SK-N-SH treated with all-trans-retinoic acid at 6 μM for 48 hours (cell line): ENCODE data around the gene PRKAB1.

Experiments used
- ARNTL ChIP-seq: fragments of 450-650 bp; formaldehyde crosslinking; IDR thresholded peaks from 2 replicates; pipeline ENCODE4 v1.5.0; 2020; ENCODE audit warnings: low read depth, mild to moderate bottlenecking, moderate library complexity, borderline replicate concordance
- CREB5 ChIP-seq: fragments of 250-450 bp; sonication (Bioruptor Pico); IDR thresholded peaks from 2 replicates; pipeline ENCODE4 v1.5.1; 2020; ENCODE audit warnings: low read depth, mild to moderate bottlenecking, moderate library complexity
- GLIS3 ChIP-seq: fragments of 250-450 bp; sonication (Bioruptor Pico); IDR thresholded peaks from 2 replicates; pipeline ENCODE4 v1.5.0; 2020; ENCODE audit warnings: mild to moderate bottlenecking, moderate library complexity
- ISL1 ChIP-seq: fragments of 250-450 bp; sonication (Bioruptor Pico); IDR thresholded peaks from 2 replicates; pipeline ENCODE4 v2.1.2; 2022; ENCODE audit warnings: mild to moderate bottlenecking, moderate library complexity
- OSR1 ChIP-seq: fragments of 250-450 bp; sonication (Bioruptor Pico); IDR thresholded peaks from 2 replicates; pipeline ENCODE4 v1.8.0; 2022; ENCODE audit warnings: moderate library complexity, mild to moderate bottlenecking, inconsistent platforms
- PATZ1 ChIP-seq: fragments of 250-450 bp; sonication (Bioruptor Pico); IDR thresholded peaks from 2 replicates; pipeline ENCODE4 v1.8.0; 2020; ENCODE audit warnings: mild to moderate bottlenecking, moderate library complexity, borderline replicate concordance
- RARB ChIP-seq: fragments of 250-450 bp; sonication (Bioruptor Pico); IDR thresholded peaks from 2 replicates; pipeline ENCODE4 v1.8.0; 2021; ENCODE audit warnings: mild to moderate bottlenecking, moderate library complexity
- TOX ChIP-seq: fragments of 250-450 bp; sonication (Bioruptor Pico); IDR thresholded peaks from 2 replicates; pipeline ENCODE4 v1.8.0; 2021; ENCODE audit warnings: mild to moderate bottlenecking, moderate library complexity, borderline replicate concordance
- TSHZ2 ChIP-seq: fragments of 250-450 bp; sonication (Bioruptor Pico); IDR thresholded peaks from 2 replicates; pipeline ENCODE4 v1.5.0; 2020; ENCODE audit warnings: mild to moderate bottlenecking, moderate library complexity
- ZFP3 ChIP-seq: fragments of 250-450 bp; sonication (Bioruptor Pico); IDR thresholded peaks from 2 replicates; pipeline ENCODE4 v1.5.0; 2020; ENCODE audit warnings: mild to moderate bottlenecking, moderate library complexity
- ZFP30 ChIP-seq: fragments of 450-650 bp; formaldehyde crosslinking; IDR thresholded peaks from 2 replicates; pipeline ENCODE4 v1.5.0; 2022; ENCODE audit warnings: mild to moderate bottlenecking, moderate library complexity
- ZNF565 ChIP-seq: fragments of 450-650 bp; formaldehyde crosslinking; conservative IDR thresholded peaks from 2 replicates; pipeline ENCODE4 v1.5.0; 2020; ENCODE audit warnings: low read depth, mild to moderate bottlenecking, moderate library complexity

DNA sequence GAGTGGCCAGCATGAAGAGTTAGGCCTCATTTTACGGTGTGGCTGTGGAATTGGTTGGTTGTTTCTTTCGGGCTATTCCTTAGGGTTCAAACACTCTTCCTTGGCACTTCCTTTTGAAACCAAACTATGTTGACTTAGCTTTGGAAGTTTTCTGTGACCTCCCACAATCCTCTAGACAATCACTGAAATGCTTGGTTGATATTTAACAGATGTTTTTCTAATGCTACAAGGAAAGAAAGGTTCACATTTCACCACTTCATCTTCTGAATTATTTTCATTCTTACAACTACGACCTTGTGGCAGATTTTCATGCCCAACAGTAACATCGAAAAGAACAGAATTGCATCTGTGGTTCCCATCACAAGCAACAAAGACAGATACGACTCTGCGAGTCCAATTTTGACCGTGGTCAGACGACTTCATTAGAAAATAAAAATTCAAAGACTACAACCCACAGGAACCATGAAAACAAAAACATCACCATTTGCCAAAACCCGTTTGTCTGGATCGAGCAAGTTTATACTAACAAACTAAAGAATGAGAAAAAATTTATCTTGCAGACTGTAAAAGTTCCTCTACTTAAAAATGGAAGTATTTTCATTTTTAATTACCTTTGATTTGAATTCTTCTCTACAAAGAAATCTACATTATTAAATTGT, 16.9 kb downstream of the PRKAB1 start:
- TF ChIP-seq PATZ1 (CRISPR knock-in tag) (no peak), GLIS3 (no peak), RARB (CRISPR knock-in tag) (no peak), TSHZ2 (no peak), ISL1 (CRISPR knock-in tag) (no peak), ZFP3 (CRISPR knock-in tag) (no peak), ARNTL (CRISPR knock-in tag) (no peak), TOX (CRISPR knock-in tag) (no peak), OSR1 (CRISPR knock-in tag) (no peak), CREB5 (CRISPR knock-in tag) (no peak), ZNF565 (CRISPR knock-in tag) (no peak), ZFP30 (CRISPR knock-in tag) (no peak)
